ENCODE results near the gene CALY. TPM values are rescaled to one million over a fixed set of nuclear protein-coding genes. Genes with fewer than 3 reads are reported as not detected.

The CALY gene
- total RNA-seq, 1 experiment from 2014 or later: 0.47 TPM

GRCh38 chr10:133306941-133307379 is 29.7 kb downstream of the CALY start (continued):
- TF ChIP-seq CTCF (IDR thresholded peaks at IDR 0.05 in 2 of 3, conservative IDR thresholded peaks at IDR 0.05 in 1 of 3; ENCODE audit: borderline replicate concordance in 1 of 3, insufficient read depth in 1 of 3, low read depth in 2 of 3, low read length in 2 of 3): no peak
- TF ChIP-seq ELF1 (IDR thresholded peaks at IDR 0.05; ENCODE audit: borderline replicate concordance, low read depth): no peak
- no peak for TF ChIP-seq EZH2 (IDR thresholded peaks at IDR 0.05)
- TF ChIP-seq RAD21 (IDR thresholded peaks at IDR 0.05; ENCODE audit: low read depth): no peak
- TF ChIP-seq YY1 (IDR thresholded peaks at IDR 0.05; ENCODE audit: extremely low read depth, insufficient replicate concordance, low read depth, low read length): no peak
- TF ChIP-seq CEBPB (IDR thresholded peaks at IDR 0.05; ENCODE audit: low read depth): no peak
- no peak for TF ChIP-seq EGR1 (IDR thresholded peaks at IDR 0.05; ENCODE audit: low read depth)
- no peak for TF ChIP-seq FOSL1 (IDR thresholded peaks at IDR 0.05; ENCODE audit: low read depth)

GRCh38 chr10:133306097-133306476 is 30.6 kb downstream of the CALY start:
- Histone ChIP-seq H3K9me2 (ENCODE audit: insufficient read depth) (no peaks in the 10 kb centered on the region), H3K27me3 (ENCODE audit: insufficient read depth, low read length) (no peaks in the 10 kb centered on the region), H3K79me2 (ENCODE audit: insufficient read depth, low read length) (peaks cover 50% of the 10 kb centered on the region), H3K9ac (ENCODE audit: low read length) (no peak overlapping the region), H3K27ac (ENCODE audit: low read depth, low read length) (no peak overlapping the region), H3K36me3 (ENCODE audit: control insufficient read depth in 1 of 2, insufficient read depth in 2 of 2, low read length in 2 of 2) (no peaks in the 10 kb centered on the region; a peak in 1 of 4 replicates), H3K9me3 (ENCODE audit: control insufficient read depth in 1 of 2, insufficient read depth in 1 of 2, low read depth in 1 of 2, low read length in 2 of 2) (no peaks in the 10 kb centered on the region), H3K4me1 (ENCODE audit: control insufficient read depth in 1 of 2, insufficient read depth in 2 of 2, low read length in 2 of 2) (peaks cover 2 to 15% of the 10 kb centered on the region in 2 experiments; a peak in 2 of 4 replicates), H4K20me1 (ENCODE audit: insufficient read depth) (no peaks in the 10 kb centered on the region), H3K4me2 (ENCODE audit: low read length) (no peak overlapping the region), H2AFZ (ENCODE audit: low read depth, low read length, poor library complexity, severe bottlenecking) (no peak overlapping the region), H3K4me3 (replicated peaks in 1 of 2; ENCODE audit: low read depth in 1 of 2, low read length in 2 of 2) (no peak overlapping the region)
- intact Hi-C loops (cut with micrococcal nuclease): loop anchor here (2.0 kb wide), 1 partner anchor 401 kb away; no protein-coding TSS in a partner anchor
- ChIA-PET POLR2A (no interaction called here), CTCF (no interaction called here), RAD21 (ENCODE audit: low non-redundant PET in 1 of 2, low total read pairs in 2 of 2, uncharacterized antibody in 2 of 2, unreplicated experiment in 2 of 2) (no interaction called here)
- DNase-seq (ENCODE audit: low read depth, low spot score) (no peak), ATAC-seq (no peak)
- TF ChIP-seq FOSL1 (IDR thresholded peaks at IDR 0.05; ENCODE audit: low read depth) (no peak), SP1 (IDR thresholded peaks at IDR 0.05; ENCODE audit: low read depth) (no peak), MAX (IDR thresholded peaks at IDR 0.05) (no peak), EZH2phosphoT487 (IDR thresholded peaks at IDR 0.05; ENCODE audit: borderline replicate concordance) (no peak), RAD21 (IDR thresholded peaks at IDR 0.05; ENCODE audit: low read depth) (no peak), ATF3 (IDR thresholded peaks at IDR 0.05) (no peak), EZH2 (IDR thresholded peaks at IDR 0.05) (no peak), CBX3 (IDR thresholded peaks at IDR 0.05; ENCODE audit: low read depth) (no peak), TCF7L2 (IDR thresholded peaks at IDR 0.05; ENCODE audit: borderline replicate concordance, extremely low read depth, insufficient read depth, insufficient read length) (no peak), ZBTB33 (IDR thresholded peaks at IDR 0.05; ENCODE audit: extremely low read depth, insufficient replicate concordance, low read length) (no peak), SRF (IDR thresholded peaks at IDR 0.05; ENCODE audit: low read depth) (no peak)
- BruUV-seq (replicated peaks): no TSS peak

Measured in HCT116 (cell line).